GM23338 (cell line): ENCODE measurements around the gene SYCP3. TPM values are rescaled to one million over a fixed set of nuclear protein-coding genes. Genes with fewer than 3 reads are reported as not detected.

Experiments
- ATAC-seq: fragments of 200-7000 bp; cut with Tn5 transposase; 3 replicates; pipeline ENCODE4 v1.9.1; 2020
- DNase-seq: peaks from one replicate; pipeline ENCODE4 v3.0.0-alpha.2; 2015; ENCODE audit warnings: low spot score
- H2AFZ ChIP-seq: fragments of 200-600 bp; sonication (generic); 2 replicates; pipeline ENCODE4 v1.8.0; 2016; ENCODE audit warnings: antibody characterized with exemption, mild to moderate bottlenecking, moderate library complexity
- H3F3A ChIP-seq: fragments of 200-600 bp; sonication (generic); replicated peaks from 2 replicates; pipeline ENCODE4 v1.8.0; 2017; ENCODE audit warnings: antibody characterized with exemption, mixed run types, low read depth
- H3K27ac ChIP-seq: fragments of 200-600 bp; sonication (generic); 2 replicates; pipeline ENCODE4 v1.6.1; 2016; ENCODE audit warnings: low read depth
- H3K27me3 ChIP-seq: fragments of 200-600 bp; sonication (generic); 2 replicates; pipeline ENCODE4 v1.8.0; 2016; ENCODE audit warnings: mild to moderate bottlenecking, mixed run types, moderate library complexity; ENCODE audit not compliant: insufficient read depth
- H3K36me3 ChIP-seq: fragments of 200-600 bp; sonication (generic); 2 replicates; pipeline ENCODE4 v1.8.0; 2016; ENCODE audit warnings: mild to moderate bottlenecking; ENCODE audit not compliant: insufficient read depth
- H3K4me1 ChIP-seq: fragments of 200-600 bp; sonication (generic); 2 replicates; pipeline ENCODE4 v1.8.0; 2016; ENCODE audit warnings: mild to moderate bottlenecking, moderate library complexity; ENCODE audit not compliant: insufficient read depth
- H3K4me2 ChIP-seq: fragments of 200-600 bp; sonication (generic); 2 replicates; pipeline ENCODE4 v1.7.1; 2017; ENCODE audit warnings: mixed run types
- H3K4me3 ChIP-seq: fragments of 200-600 bp; sonication (generic); 2 replicates; pipeline ENCODE4 v1.6.1; 2016; ENCODE audit warnings: mixed run types
- H3K79me2 ChIP-seq: fragments of 200-600 bp; sonication (generic); replicated peaks from 2 replicates; pipeline ENCODE4 v1.8.0; 2017; ENCODE audit warnings: mild to moderate bottlenecking; ENCODE audit not compliant: insufficient read depth
- H3K9me2 ChIP-seq: fragments of 200-600 bp; sonication (generic); 2 replicates; pipeline ENCODE4 v1.8.0; 2017; ENCODE audit not compliant: insufficient read depth
- H4K20me1 ChIP-seq: fragments of 200-600 bp; sonication (generic); replicated peaks from 2 replicates; pipeline ENCODE4 v1.8.0; 2017; ENCODE audit warnings: mild to moderate bottlenecking; ENCODE audit not compliant: insufficient read depth
- H3K27ac Mint-ChIP-seq: 2 replicates; pipeline ENCODE4 v1.8.0; 2020; ENCODE audit warnings: inconsistent platforms, mild to moderate bottlenecking, moderate library complexity, mixed read lengths
- H3K27me3 Mint-ChIP-seq: 3 replicates; pipeline ENCODE4 v1.8.0; 2022; ENCODE audit warnings: low read depth, mild to moderate bottlenecking, moderate library complexity, mixed read lengths, inconsistent platforms; ENCODE audit not compliant: insufficient read depth, poor library complexity
- H3K36me3 Mint-ChIP-seq: 3 replicates; pipeline ENCODE4 v1.8.0; 2021; ENCODE audit warnings: low read depth, mild to moderate bottlenecking, inconsistent platforms, moderate library complexity, mixed read lengths
- H3K4me1 Mint-ChIP-seq: 3 replicates; pipeline ENCODE4 v1.8.0; 2020; ENCODE audit warnings: mild to moderate bottlenecking, inconsistent platforms, mixed read lengths
- H3K4me3 Mint-ChIP-seq: 3 replicates; pipeline ENCODE4 v1.8.0; 2021; ENCODE audit warnings: moderate library complexity, mild to moderate bottlenecking, inconsistent platforms, mixed read lengths
- H3K9me3 Mint-ChIP-seq: 3 replicates; pipeline ENCODE4 v1.8.0; 2020; ENCODE audit warnings: moderate library complexity, mild to moderate bottlenecking, inconsistent platforms, mixed read lengths
- CREB1 ChIP-seq: fragments of 250-450 bp; sonication (Bioruptor Pico); IDR thresholded peaks from 2 replicates; pipeline ENCODE4 v1.5.0; 2020; ENCODE audit warnings: low read depth, mild to moderate bottlenecking, moderate library complexity
- EZH2 ChIP-seq: fragments of 200-600 bp; sonication (generic); IDR thresholded peaks from one replicate; pipeline ENCODE4 v1.8.0; 2017; ENCODE audit warnings: antibody characterized with exemption, mild to moderate bottlenecking, low read depth; ENCODE audit not compliant: unreplicated experiment
- EZH2phosphoT487 ChIP-seq: fragments of 200-600 bp; sonication (generic); IDR thresholded peaks from one replicate; pipeline ENCODE4 v1.8.1; 2018; ENCODE audit warnings: antibody characterized with exemption; ENCODE audit not compliant: unreplicated experiment
- JUNB ChIP-seq: IDR thresholded peaks from one replicate; pipeline ENCODE4 v1.6.1; 2016; ENCODE audit warnings: antibody characterized with exemption; ENCODE audit not compliant: unreplicated experiment
- NANOG ChIP-seq: IDR thresholded peaks from 2 replicates; pipeline ENCODE4 v1.6.1; 2016; ENCODE audit warnings: antibody characterized with exemption, borderline replicate concordance
- STAT1 ChIP-seq: IDR thresholded peaks from one replicate; pipeline ENCODE4 v1.6.1; 2016; ENCODE audit warnings: antibody characterized with exemption; ENCODE audit not compliant: unreplicated experiment
- ZNF114 ChIP-seq: fragments of 250-450 bp; sonication (Bioruptor Pico); IDR thresholded peaks from 2 replicates; pipeline ENCODE4 v1.5.0; 2020; ENCODE audit warnings: mild to moderate bottlenecking, moderate library complexity
- ZNF331 ChIP-seq: fragments of 250-450 bp; sonication (Bioruptor Pico); IDR thresholded peaks from 2 replicates; pipeline ENCODE4 v1.5.0; 2020; ENCODE audit warnings: low read depth, mild to moderate bottlenecking, moderate library complexity
- polyA plus RNA-seq: library from polyadenylated mRNA; unstranded; fragments of >200 nt; fragmentation: Nextera tagmentation; extraction: Ambion mirVana; gene quantifications from 2 replicates; pipeline ENCODE4 v1.2.1, GENCODE V29; 2016
- total RNA-seq: library from RNA; depleted of rRNA; stranded (reverse); fragments of >200 nt; shearing (Covaris generic); gene quantifications from 2 replicates; pipeline ENCODE4 v1.2.3, GENCODE V29; 2014
- TF ChIP-seq, protein P1 (sequence below): fragments of 250-450 bp; sonication (Bioruptor Pico); IDR thresholded peaks from 2 replicates; pipeline ENCODE4 v1.5.0; 2020; ENCODE audit warnings: mild to moderate bottlenecking, moderate library complexity
- TF ChIP-seq, protein P2 (sequence below): IDR thresholded peaks from one replicate; pipeline ENCODE4 v1.6.1; 2018; ENCODE audit warnings: antibody characterized with exemption; ENCODE audit not compliant: unreplicated experiment

Gene SYCP3
- total and polyA plus RNA-seq, 2 experiments from 2014 or later, result 0.07 to 1.5 TPM

- TF ChIP-seq, protein P1, sequence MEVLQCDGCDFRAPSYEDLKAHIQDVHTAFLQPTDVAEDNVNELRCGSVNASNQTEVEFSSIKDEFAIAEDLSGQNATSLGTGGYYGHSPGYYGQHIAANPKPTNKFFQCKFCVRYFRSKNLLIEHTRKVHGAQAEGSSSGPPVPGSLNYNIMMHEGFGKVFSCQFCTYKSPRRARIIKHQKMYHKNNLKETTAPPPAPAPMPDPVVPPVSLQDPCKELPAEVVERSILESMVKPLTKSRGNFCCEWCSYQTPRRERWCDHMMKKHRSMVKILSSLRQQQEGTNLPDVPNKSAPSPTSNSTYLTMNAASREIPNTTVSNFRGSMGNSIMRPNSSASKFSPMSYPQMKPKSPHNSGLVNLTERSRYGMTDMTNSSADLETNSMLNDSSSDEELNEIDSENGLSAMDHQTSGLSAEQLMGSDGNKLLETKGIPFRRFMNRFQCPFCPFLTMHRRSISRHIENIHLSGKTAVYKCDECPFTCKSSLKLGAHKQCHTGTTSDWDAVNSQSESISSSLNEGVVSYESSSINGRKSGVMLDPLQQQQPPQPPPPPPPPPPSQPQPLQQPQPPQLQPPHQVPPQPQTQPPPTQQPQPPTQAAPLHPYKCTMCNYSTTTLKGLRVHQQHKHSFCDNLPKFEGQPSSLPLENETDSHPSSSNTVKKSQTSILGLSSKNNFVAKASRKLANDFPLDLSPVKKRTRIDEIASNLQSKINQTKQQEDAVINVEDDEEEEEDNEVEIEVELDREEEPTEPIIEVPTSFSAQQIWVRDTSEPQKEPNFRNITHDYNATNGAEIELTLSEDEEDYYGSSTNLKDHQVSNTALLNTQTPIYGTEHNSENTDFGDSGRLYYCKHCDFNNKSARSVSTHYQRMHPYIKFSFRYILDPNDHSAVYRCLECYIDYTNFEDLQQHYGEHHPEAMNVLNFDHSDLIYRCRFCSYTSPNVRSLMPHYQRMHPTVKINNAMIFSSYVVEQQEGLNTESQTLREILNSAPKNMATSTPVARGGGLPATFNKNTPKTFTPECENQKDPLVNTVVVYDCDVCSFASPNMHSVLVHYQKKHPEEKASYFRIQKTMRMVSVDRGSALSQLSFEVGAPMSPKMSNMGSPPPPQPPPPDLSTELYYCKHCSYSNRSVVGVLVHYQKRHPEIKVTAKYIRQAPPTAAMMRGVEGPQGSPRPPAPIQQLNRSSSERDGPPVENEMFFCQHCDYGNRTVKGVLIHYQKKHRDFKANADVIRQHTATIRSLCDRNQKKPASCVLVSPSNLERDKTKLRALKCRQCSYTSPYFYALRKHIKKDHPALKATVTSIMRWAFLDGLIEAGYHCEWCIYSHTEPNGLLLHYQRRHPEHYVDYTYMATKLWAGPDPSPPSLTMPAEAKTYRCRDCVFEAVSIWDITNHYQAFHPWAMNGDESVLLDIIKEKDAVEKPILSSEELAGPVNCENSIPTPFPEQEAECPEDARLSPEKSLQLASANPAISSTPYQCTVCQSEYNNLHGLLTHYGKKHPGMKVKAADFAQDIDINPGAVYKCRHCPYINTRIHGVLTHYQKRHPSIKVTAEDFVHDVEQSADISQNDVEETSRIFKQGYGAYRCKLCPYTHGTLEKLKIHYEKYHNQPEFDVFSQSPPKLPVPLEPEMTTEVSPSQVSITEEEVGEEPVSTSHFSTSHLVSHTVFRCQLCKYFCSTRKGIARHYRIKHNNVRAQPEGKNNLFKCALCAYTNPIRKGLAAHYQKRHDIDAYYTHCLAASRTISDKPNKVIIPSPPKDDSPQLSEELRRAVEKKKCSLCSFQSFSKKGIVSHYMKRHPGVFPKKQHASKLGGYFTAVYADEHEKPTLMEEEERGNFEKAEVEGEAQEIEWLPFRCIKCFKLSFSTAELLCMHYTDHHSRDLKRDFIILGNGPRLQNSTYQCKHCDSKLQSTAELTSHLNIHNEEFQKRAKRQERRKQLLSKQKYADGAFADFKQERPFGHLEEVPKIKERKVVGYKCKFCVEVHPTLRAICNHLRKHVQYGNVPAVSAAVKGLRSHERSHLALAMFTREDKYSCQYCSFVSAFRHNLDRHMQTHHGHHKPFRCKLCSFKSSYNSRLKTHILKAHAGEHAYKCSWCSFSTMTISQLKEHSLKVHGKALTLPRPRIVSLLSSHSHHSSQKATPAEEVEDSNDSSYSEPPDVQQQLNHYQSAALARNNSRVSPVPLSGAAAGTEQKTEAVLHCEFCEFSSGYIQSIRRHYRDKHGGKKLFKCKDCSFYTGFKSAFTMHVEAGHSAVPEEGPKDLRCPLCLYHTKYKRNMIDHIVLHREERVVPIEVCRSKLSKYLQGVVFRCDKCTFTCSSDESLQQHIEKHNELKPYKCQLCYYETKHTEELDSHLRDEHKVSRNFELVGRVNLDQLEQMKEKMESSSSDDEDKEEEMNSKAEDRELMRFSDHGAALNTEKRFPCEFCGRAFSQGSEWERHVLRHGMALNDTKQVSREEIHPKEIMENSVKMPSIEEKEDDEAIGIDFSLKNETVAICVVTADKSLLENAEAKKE (CRISPR knock-in tag), result no peak
Measured at GRCh38 chr12:101710288-101710687, 29.0 kb downstream of the SYCP3 start (continued).

DNA sequence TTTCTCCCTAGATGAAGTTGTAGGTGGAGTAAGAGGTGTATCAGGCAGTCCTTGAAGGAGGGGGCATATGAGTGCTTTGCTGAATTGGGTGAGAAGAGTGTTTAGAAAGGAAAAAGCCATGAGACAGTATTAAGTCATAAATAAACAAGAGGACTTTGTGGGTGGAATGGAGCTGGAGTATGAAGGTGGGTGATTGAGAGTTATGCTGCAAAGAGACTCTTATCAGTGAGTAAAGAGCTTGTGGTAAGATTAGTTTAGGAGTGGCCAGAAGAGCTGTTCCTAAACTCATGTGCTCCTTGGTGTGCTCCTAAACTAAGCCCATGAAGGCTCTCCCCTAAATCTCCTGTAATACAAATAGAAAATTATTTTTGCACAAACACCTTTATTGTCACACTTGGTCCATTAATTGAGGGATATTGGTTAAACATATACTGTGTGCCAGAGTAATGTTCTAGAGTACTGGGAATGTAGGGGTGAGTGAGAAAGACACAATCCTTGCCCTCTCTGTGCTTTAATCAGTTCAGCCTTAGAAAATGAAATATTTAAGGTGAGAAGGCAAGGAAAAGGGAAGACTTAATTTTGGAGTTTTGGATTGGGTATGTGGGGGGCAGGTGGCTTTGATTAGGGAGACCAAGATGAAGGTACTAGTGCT, 32.0 kb downstream of the SYCP3 start:
- Histone ChIP-seq H3F3A (no peaks in the 10 kb centered on the region), H4K20me1 (0 out of 2 replicates have a peak, but pooled peaks cover 4% of the 10 kb centered on the region), H2AFZ (no peak overlapping the region), H3K4me1 (peaks cover 3% of the 10 kb centered on the region; the same call in 1 of the 2 replicates), H3K9me2 (no peaks in the 10 kb centered on the region), H3K36me3 (no peaks in the 10 kb centered on the region), H3K4me3 (no peak overlapping the region), H3K27me3 (no peaks in the 10 kb centered on the region), H3K4me2 (no peak overlapping the region), H3K79me2 (peaks cover 21% of the 10 kb centered on the region), H3K27ac (no peak overlapping the region)
- Mint-ChIP-seq H3K4me1 (peaks cover 4% of the 10 kb centered on the region; the same call in 2 of the 3 replicates), H3K27ac (no peak overlapping the region; the same call in 1 of the 2 replicates), H3K36me3 (no peaks in the 10 kb centered on the region; the same call in 2 of the 3 replicates), H3K9me3 (no peaks in the 10 kb centered on the region), H3K27me3 (no peaks in the 10 kb centered on the region), H3K4me3 (no peak overlapping the region)
- DNase-seq, result no peak
- ATAC-seq, result no peak
- TF ChIP-seq EZH2 (no peak), EZH2phosphoT487 (no peak), JUNB (no peak), CREB1 (CRISPR knock-in tag) (no peak), NANOG (no peak), ZNF114 (CRISPR knock-in tag) (no peak), STAT1 (no peak), ZNF331 (no peak)
- TF ChIP-seq, protein P2, sequence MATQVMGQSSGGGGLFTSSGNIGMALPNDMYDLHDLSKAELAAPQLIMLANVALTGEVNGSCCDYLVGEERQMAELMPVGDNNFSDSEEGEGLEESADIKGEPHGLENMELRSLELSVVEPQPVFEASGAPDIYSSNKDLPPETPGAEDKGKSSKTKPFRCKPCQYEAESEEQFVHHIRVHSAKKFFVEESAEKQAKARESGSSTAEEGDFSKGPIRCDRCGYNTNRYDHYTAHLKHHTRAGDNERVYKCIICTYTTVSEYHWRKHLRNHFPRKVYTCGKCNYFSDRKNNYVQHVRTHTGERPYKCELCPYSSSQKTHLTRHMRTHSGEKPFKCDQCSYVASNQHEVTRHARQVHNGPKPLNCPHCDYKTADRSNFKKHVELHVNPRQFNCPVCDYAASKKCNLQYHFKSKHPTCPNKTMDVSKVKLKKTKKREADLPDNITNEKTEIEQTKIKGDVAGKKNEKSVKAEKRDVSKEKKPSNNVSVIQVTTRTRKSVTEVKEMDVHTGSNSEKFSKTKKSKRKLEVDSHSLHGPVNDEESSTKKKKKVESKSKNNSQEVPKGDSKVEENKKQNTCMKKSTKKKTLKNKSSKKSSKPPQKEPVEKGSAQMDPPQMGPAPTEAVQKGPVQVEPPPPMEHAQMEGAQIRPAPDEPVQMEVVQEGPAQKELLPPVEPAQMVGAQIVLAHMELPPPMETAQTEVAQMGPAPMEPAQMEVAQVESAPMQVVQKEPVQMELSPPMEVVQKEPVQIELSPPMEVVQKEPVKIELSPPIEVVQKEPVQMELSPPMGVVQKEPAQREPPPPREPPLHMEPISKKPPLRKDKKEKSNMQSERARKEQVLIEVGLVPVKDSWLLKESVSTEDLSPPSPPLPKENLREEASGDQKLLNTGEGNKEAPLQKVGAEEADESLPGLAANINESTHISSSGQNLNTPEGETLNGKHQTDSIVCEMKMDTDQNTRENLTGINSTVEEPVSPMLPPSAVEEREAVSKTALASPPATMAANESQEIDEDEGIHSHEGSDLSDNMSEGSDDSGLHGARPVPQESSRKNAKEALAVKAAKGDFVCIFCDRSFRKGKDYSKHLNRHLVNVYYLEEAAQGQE, result no peak
